NCI-H128 (cell line): ENCODE results near the gene NEK4.

ENCODE experiments used
- DNase-seq: peaks from one replicate; lab custom pipeline; 2025; ENCODE audit not compliant: unreplicated experiment; lab: John Stamatoyannopoulos, UW

The NEK4 gene

GRCh38 chr3:52793702-52794611, 23.2 kb upstream of the NEK4 start:
- no peak for DNase-seq

DNA sequence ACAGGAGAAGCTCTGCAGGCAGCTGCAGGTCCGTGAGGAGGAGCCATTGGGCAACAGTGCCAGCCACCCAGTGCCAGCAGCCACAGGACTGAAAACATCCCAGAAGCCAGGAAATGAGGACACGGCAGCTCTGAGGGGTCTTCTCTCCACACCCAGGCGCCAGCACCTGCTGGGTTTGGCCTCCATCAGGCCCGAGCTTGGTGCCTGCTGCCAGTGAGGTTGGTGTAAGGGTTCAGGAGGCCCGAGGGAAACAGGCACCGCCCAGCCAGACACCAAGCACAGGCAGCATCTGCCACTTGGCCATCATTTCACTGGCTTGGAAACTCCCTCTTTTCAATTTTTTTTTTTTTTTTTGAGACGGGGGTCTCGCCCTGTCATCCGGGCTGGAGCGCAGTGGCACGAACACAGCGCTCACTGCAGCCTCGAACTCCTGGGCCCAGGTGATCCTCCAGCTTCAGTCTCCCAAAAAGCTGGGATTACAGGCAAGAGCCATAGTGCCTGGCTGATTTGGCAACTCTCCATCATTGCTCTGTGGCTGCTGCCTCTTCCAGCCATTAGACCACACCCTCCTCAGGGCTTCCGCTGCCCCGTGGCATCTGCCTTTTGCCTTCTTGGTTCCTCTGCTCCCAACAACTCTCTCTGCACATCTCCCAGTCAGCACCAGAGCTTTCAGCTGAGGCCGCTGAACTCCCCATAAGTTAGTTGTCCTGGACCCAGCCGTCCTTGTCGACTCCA, 22.4 kb upstream of the NEK4 start:
- no peak for DNase-seq

DNA sequence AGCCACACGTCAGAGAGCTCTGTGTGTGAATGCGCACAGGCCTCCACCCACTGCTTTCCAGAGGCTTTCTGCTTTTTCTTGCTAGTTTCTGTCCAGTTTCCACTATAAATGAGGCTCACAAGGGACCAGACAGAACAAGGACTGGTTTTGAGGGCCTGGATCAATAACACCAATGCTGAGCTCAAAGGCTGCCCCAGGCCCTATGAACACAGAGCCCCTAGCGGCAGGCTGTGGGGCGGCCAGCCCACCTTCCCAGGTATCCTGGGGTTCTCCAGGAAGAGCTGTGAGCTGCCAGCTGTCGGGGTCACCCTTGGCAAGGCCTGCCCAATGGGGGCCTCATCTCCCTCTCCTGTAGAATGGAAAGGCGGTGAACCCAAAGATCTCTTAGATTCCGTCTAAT, 21.7 kb upstream of the NEK4 start:
- DNase-seq, result no peak

DNA sequence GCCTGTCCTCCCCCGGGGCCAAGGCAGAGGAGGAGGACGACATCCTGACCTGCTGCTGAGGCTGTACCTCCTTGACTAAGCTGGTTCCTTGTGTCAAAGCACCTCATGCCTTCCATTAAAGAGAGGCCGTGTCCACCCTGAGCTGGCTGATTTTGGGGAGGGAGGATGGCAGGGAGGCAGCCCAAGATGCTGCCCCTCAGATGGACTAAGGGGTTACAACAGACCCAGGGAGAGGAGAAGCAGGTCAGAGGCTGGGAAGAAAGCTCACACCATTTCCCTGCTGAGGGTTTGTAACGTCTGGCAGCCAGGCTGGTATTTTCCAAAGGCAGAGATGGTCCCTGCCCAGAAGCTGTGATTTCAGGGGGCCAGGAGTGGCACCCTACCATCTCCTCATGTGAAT, 21.2 kb upstream of the NEK4 start:
- no peak for DNase-seq

GRCh38 chr3:52791366-52791765, 20.6 kb upstream of the NEK4 start:
- no peak for DNase-seq

DNA sequence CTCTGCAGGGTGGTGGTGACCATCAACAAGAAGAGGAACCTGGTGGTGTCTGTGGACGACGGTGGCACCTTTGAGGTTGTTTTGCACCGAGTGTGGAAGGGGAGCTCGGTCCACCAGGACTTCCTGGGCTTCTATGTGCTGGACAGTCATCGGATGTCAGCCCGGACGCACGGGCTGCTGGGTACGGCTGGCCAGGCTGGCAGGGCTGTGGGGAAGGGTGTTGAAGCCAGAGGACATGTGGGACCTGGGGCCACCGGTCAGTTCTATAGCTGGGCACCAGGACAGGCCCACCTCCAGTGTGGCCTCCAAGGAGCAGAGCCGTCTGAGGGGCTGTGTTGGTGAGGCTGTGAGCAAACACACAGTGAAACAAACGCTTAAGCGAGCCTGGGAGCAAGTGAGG, 20.0 kb upstream of the NEK4 start:
- DNase-seq, result no peak

DNA sequence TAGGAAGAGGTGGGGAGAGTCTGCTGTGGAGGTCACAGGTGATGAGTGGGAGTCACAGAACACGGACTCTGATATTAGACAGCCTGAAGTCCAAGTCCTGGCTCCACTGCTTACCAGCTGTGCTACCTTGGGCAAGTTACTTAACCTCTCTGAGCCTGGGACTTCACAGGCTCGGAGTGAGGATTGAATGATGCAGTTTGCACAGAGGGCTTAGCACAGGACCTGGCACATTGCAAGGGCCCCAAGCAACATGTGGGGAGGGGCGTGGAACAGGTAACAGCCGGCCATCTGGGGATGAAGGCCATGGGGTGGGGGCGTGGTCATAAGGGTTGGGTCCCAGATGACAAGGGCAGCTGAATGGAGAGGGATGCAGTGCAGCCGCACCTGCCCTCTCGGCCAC, 19.6 kb upstream of the NEK4 start:
- DNase-seq, result no peak

GRCh38 chr3:52789746-52790040, 19.0 kb upstream of the NEK4 start:
- no peak for DNase-seq

DNA sequence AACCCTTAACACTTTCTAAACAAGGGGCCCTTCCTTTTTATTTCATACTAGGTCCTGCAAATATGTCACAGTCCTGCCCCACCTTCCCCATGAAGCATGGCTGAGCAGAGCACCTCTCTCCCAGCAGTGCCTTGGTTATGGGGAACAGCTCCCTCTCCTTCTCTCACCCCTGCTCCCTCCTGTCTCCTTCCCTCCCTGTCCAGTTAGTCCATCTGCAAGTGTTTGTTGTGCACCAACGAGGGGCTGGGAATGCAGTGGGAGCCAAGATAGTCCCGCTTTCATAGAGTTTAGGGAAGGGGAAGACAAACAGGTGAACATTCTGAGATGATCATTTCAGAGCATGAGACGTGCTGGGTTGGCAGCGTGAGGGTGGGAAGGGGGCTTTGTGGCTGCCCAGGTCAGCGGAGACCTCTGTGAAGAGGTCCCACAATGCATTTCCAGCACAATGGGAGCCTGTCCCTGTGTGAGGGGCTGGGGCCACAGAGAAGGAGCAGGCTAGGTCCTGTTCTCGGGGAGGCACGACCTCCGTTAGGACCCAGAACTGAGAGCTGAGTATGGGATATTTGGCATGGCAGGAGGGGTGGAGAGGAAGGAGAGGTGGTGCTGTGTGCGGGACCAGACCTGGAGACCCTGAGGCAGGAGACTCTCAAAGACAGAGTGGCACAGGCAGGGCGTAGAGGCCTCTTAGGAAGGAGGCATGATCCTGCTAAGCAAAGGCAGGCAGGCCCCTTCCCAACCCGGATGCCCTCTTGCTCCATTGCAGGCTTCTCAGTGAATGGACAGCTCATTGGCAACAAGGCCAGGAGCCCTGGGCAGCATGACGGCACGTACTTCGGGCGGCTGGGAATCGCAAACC, 18.4 kb upstream of the NEK4 start:
- no peak for DNase-seq

DNA sequence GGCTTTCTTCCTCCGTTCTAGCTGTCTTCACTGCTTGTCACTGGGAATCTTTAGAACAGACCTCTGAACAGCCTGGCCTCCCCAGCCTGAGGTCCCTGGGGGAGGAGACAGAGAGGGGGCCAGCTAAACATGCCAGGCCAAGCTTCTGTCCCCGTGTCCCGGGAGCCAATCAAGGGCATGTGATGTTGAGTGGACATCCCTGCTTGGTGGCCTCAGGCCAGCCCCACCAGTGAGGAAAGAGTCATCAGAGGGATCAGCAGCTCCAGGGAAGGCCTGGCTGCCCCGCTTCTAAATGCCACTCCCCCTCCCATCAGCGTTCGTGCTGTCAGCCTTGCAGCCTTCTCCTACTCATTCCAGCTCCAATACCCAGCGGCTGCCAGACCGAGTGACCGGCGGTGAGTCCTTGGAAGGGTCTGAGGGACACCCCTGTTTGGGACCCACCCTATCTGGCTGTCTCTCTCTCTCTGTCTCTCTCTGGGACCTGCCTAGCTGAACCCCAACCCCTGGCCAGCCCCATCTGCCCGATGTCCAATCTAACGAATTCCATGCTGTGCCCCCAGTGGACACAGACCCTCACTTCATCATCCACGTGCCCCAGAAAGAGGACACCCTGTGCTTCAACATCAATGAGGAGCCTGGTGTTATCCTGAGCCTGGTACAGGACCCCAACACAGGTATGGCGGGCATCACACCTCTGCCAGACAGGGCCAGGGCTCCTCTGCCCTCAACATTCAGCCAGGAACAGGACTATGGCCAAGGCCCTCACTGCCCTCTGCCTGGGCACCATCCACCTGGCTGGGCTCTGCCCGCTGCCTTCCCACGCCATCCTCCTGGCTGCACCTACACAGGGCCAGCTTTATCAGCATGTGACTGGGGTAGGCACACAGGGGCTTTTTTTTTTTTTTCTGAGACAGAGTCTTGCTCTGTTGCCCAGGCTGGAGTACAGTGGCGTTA, 17.2 kb upstream of the NEK4 start:
- no peak for DNase-seq

DNA sequence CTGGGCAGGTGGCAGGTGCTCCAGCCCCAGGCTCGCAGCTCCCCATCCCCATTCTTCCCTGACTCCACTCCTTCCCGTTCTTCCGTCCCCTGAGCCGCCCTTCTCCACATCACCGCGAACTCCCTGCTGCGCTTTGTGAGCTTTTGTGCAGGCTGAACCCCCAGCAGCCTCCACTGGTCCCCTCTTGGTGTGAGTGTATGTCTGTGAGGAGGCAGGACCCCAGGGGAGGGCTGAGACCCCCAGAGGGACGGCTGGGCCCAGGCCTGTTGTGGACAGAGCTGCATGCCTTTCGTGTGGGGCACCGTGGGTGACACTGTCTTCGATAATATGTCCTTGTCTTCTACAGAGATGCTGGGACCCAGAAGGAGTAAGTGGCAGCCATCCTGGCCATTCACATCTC, 16.5 kb upstream of the NEK4 start:
- no peak for DNase-seq

DNA sequence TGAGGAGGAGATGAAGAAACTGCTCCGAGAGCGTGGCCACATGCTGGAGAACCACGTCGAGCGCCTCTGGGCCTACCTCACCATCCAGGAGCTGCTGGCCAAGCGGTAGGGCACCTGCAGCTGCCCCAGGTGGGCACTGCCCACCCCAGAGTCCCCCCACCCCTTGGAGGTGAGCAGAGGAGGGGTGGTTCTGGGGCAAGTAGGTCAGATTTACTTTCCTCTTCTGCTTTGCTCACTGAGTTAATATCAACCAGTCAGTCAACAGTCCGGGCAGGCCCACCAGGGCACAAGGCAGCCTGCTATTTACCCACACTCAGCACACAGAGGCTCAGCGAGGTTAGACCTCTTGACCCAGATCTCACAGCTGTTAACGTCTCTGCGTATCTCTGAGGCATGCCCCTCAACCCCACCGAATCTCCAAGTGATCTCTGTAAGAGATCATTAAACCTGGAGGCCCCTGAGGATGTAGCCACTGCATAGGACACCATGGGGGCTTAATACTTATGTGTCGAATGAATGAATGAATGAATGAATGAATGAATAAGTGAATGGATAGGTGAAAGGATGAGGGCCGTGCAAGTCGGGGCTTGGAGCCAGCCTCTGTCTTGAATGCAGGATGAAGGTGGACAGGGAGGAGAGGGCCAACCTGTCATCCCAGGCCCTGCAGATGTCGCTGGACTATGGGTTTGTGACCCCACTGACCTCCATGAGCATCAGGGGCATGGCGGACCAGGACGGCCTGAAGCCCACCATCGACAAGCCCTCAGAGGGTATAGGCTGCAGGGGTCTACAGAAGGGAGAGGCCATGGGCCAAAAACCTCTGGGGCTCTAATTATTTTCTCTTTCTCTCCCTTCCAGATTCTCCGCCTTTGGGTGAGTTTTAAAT, 15.8 kb upstream of the NEK4 start:
- DNase-seq, result no peak

- DNase-seq, result no peak
These were observed 14.3 kb upstream of the NEK4 start for GRCh38 chr3:52784931-52785590.

- no peak for DNase-seq
These were observed 13.4 kb upstream of the NEK4 start for GRCh38 chr3:52784021-52784621.

DNA sequence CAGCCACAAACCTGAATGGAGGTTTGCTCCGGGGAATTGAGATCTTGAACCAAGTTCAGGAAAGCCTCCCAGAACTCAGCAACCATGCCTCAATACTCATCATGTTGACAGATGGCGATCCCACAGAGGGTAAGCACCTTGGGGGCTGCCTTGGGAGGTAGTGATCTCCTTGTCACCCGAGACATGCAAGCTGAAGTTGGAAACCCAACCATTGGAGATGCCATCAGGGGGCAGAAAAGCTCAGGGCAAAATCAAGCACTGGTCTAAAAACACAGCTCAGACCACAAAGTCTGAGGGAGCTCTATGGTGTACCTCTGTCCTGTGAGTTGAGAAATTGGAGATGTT, 12.4 kb upstream of the NEK4 start:
- DNase-seq, result no peak

GRCh38 chr3:52782412-52783210, 11.9 kb upstream of the NEK4 start:
- DNase-seq, result no peak

GRCh38 chr3:52781741-52782140, 11.0 kb upstream of the NEK4 start:
- no peak for DNase-seq
